SU-DHL-6 (cell line): ENCODE data around the gene CASS4.

Experiments
- CTCF ChIP-seq: fragments of 200-600 bp; sonication (generic); IDR thresholded peaks from one replicate; pipeline ENCODE4 v1.5.1; 2017; ENCODE audit warnings: antibody characterized with exemption, mild to moderate bottlenecking, low read length, moderate library complexity; ENCODE audit not compliant: insufficient read depth, poor library complexity, severe bottlenecking
- EZH2phosphoT487 ChIP-seq: fragments of 200-600 bp; sonication (generic), shearing (Covaris generic); conservative IDR thresholded peaks from 2 replicates; pipeline ENCODE4 v1.6.1; 2018; ENCODE audit warnings: mild to moderate bottlenecking, antibody characterized with exemption, low read length, moderate library complexity, mixed read lengths

DNA sequence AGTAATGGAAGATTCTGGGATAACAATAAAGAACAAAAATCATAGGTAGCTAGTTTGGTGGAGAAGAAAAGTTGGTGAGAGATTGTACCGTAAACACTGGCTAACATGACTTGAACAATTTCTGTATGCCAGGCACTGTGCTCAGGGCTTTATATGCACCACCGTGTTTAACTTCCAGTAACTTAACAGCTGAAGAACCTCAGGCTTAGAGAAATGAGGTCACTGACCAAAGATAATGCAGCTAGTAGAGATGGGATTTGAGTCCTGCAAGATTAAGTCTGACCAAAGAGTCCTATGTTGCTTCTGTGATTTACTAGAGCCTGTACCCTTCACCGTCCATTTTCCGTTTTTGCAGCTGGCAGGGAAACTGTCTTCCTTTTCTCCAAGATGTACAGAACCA, 16.9 kb upstream of the CASS4 start:
- TF ChIP-seq CTCF: no peak
- no peak for TF ChIP-seq EZH2phosphoT487
